Measurements from ENCODE around the gene UGT1A9.
A peak's percentile ranks its signal among the peaks of the same experiment; 100 is the strongest.

The UGT1A9 gene

GRCh38 chr2:233680361-233681045 lies 8.8 kb downstream of the UGT1A9 start:
- TF ChIP-seq CTCF (IDR thresholded peaks at IDR 0.05; ENCODE audit: insufficient read depth, low read depth, low read length, missing control alignments) = no peak
- H3K4me3 ChIP-seq (ENCODE audit: low read length) = no peak overlapping the region
- DNase-seq (ENCODE audit: low read depth) = peak; percentile 22

GRCh38 chr2:233681521-233682099 lies 9.9 kb downstream of the UGT1A9 start, which contains the start of gene UGT1A7:
UGT1A7 (plus strand) TSS chr2:233681901; CDS start chr2:233681938, 37 bp downstream.
- DNase-seq (ENCODE audit: low read depth) = peak; percentile 47
- no peak for TF ChIP-seq CTCF (IDR thresholded peaks at IDR 0.05; ENCODE audit: insufficient read depth, low read depth, low read length, missing control alignments)
- H3K4me3 ChIP-seq (ENCODE audit: low read length) = no peak within 1 kb of the TSS

GRCh38 chr2:233684640-233685039 lies 12.9 kb downstream of the UGT1A9 start:
- H3K4me3 ChIP-seq (ENCODE audit: low read length) = no peak overlapping the region
- no peak for TF ChIP-seq CTCF (IDR thresholded peaks at IDR 0.05; ENCODE audit: insufficient read depth, low read depth, low read length, missing control alignments)

GRCh38 chr2:233686928-233687327 lies 15.2 kb downstream of the UGT1A9 start:
- no peak overlapping the region for H3K4me3 ChIP-seq (ENCODE audit: low read length)
- TF ChIP-seq CTCF (IDR thresholded peaks at IDR 0.05; ENCODE audit: insufficient read depth, low read depth, low read length, missing control alignments) = no peak
- no peak for DNase-seq (ENCODE audit: low read depth)

More at GRCh38 chr2:233684640-233685039, 12.9 kb downstream of the UGT1A9 start:
- DNase-seq (ENCODE audit: low read depth) = no peak

- DNase-seq (ENCODE audit: low read depth) = no peak
- TF ChIP-seq CTCF (IDR thresholded peaks at IDR 0.05; ENCODE audit: insufficient read depth, low read depth, low read length, missing control alignments) = no peak
- H3K4me3 ChIP-seq (ENCODE audit: low read length) = no peak overlapping the region
Observed at GRCh38 chr2:233688341-233688740, 16.6 kb downstream of the UGT1A9 start.

GRCh38 chr2:233689031-233689430 lies 17.3 kb downstream of the UGT1A9 start:
- no peak for TF ChIP-seq CTCF (IDR thresholded peaks at IDR 0.05; ENCODE audit: insufficient read depth, low read depth, low read length, missing control alignments)
- no peak overlapping the region for H3K4me3 ChIP-seq (ENCODE audit: low read length)
- DNase-seq (ENCODE audit: low read depth) = peak; percentile 27
